ENCODE results near the gene FNDC8.
"Not testable (repeated sequence)": the region's sequence is repeated elsewhere in the genome, so short reads cannot be mapped to it uniquely, and the experiment has no call there.

Gene FNDC8

DNA sequence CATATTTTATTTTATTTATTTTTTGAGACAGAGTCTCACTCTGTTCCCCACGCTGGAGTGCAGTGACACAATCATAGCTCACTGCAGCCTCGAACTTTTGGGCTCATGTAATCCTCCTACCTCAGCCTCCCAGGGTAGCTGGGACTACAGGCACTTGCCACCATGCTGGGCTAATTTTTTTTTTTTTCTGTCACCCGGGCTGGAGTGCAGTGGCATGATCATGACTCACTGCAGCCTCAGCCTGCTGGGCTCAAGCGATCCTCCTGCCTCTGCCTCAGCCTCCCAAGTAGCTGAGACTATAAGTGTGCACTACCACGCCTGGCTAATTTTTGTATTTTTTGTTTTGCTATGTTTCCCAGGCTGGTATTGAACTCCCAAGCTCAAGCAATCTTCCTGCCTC lies 43.3 kb downstream of the FNDC8 start:
- DNase-seq (ENCODE audit: low read depth) = no peak
- no peak overlapping the region for H3K4me3 ChIP-seq (ENCODE audit: low read depth, low read length)

- DNase-seq (ENCODE audit: low read depth) = no peak
- H3K4me3 ChIP-seq (ENCODE audit: low read depth, low read length) = no peak overlapping the region
Observed at GRCh38 chr17:35166526-35166925, 45.1 kb downstream of the FNDC8 start.

GRCh38 chr17:35167046-35167445 lies 45.6 kb downstream of the FNDC8 start:
- no peak overlapping the region for H3K4me3 ChIP-seq (ENCODE audit: low read depth, low read length)

DNA sequence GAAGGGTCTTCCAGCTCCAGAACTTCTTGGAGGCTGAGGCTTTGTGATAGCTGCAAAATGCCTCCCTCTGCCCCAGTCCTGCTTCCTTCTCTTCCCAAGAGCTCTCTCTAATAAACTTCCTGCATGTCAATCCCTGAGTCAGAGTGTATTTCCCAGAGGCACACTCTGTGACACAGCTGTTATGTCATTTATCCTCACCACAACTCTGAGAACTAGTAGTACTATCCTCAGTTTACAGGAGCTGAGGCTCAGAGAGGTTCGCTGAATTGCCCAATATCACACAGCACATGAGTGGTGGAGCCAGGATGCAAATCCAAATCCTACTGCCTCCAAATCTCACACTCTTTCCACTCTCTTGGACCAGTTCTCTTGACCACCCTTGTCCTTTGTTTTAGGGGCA lies 46.3 kb downstream of the FNDC8 start:
- no peak for DNase-seq (ENCODE audit: low read depth)
- no peak overlapping the region for H3K4me3 ChIP-seq (ENCODE audit: low read depth, low read length)

More at GRCh38 chr17:35167046-35167445, 45.6 kb downstream of the FNDC8 start:
- no peak for DNase-seq (ENCODE audit: low read depth)

- no peak overlapping the region for H3K4me3 ChIP-seq (ENCODE audit: low read depth, low read length)
- no peak for DNase-seq (ENCODE audit: low read depth)
Observed at GRCh38 chr17:35169835-35170363, 48.5 kb downstream of the FNDC8 start.

GRCh38 chr17:35170968-35171771 lies 49.8 kb downstream of the FNDC8 start:
- no peak overlapping the region for H3K4me3 ChIP-seq (ENCODE audit: low read depth, low read length)
- no peak for DNase-seq (ENCODE audit: low read depth)

- no peak for DNase-seq (ENCODE audit: low read depth)
Observed at GRCh38 chr17:35171834-35172233, 50.4 kb downstream of the FNDC8 start.

GRCh38 chr17:35172321-35172720 lies 50.9 kb downstream of the FNDC8 start:
- H3K4me3 ChIP-seq (ENCODE audit: low read depth, low read length); DNase-seq (ENCODE audit: low read depth): not testable (repeated sequence)

More at GRCh38 chr17:35171834-35172233, 50.4 kb downstream of the FNDC8 start:
- H3K4me3 ChIP-seq (ENCODE audit: low read depth, low read length) = no peak overlapping the region

GRCh38 chr17:35174835-35175334 lies 53.5 kb downstream of the FNDC8 start:
- DNase-seq (ENCODE audit: low read depth) = no peak
- no peak overlapping the region for H3K4me3 ChIP-seq (ENCODE audit: low read depth, low read length)

- no peak for DNase-seq (ENCODE audit: low read depth)
- no peak overlapping the region for H3K4me3 ChIP-seq (ENCODE audit: low read depth, low read length)
Observed at GRCh38 chr17:35175638-35176415, 54.4 kb downstream of the FNDC8 start.

DNA sequence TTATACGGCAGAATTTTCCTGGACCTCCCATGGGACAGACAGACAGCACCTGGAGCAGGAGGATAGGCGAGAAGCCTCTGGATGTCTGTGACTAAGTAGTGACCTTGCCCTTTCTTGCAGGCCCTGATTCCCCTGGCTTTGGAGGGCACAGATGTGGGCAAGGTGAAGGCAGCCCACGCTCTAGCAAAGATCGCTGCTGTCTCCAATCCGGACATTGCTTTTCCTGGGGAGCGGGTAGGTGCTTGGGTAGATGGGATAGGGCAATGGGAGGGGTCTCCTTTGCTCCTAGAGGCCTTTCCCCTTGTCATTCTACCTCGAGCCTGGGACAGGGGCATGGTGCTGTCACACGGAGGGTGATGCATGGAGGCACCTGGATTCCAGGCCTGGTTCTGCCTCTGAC lies 55.5 kb downstream of the FNDC8 start:
- DNase-seq (ENCODE audit: low read depth) = no peak
- no peak overlapping the region for H3K4me3 ChIP-seq (ENCODE audit: low read depth, low read length)

DNA sequence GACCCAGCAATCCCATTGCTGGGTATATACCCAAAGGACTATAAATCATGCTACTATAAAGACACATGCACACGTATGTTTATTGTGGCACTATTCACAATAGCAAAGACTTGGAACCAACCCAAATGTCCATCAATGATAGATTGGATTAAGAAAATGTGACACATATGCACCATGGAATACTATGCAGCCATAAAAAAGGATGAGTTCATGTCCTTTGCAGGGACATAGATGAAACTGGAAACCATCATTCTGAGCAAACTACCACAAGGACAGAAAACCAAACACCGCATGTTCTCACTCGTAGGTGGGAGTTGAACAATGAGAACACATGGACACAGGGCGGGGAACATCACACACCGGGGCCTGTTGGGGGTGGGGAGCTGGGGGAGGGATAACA lies 58.0 kb downstream of the FNDC8 start:
- not testable (repeated sequence) for DNase-seq (ENCODE audit: low read depth); H3K4me3 ChIP-seq (ENCODE audit: low read depth, low read length)
